C4-2B (cell line): ENCODE data around the gene NAXD.
"Not testable (repeated sequence)": the region's sequence is repeated elsewhere in the genome, so short reads cannot be mapped to it uniquely, and the experiment has no call there.

Experiments used
- H3K27ac ChIP-seq: fragments of 450-650 bp; 2 replicates; pipeline ENCODE4 v1.5.1; 2017
- ZFX ChIP-seq: fragments of 450-650 bp; IDR thresholded peaks from 2 replicates; pipeline ENCODE4 v1.6.1; 2017
- TF ChIP-seq, protein P1 (sequence below): fragments of 450-650 bp; conservative IDR thresholded peaks from 2 replicates; pipeline ENCODE4 v1.5.1; 2017; ENCODE audit warnings: mild to moderate bottlenecking

The NAXD gene

DNA sequence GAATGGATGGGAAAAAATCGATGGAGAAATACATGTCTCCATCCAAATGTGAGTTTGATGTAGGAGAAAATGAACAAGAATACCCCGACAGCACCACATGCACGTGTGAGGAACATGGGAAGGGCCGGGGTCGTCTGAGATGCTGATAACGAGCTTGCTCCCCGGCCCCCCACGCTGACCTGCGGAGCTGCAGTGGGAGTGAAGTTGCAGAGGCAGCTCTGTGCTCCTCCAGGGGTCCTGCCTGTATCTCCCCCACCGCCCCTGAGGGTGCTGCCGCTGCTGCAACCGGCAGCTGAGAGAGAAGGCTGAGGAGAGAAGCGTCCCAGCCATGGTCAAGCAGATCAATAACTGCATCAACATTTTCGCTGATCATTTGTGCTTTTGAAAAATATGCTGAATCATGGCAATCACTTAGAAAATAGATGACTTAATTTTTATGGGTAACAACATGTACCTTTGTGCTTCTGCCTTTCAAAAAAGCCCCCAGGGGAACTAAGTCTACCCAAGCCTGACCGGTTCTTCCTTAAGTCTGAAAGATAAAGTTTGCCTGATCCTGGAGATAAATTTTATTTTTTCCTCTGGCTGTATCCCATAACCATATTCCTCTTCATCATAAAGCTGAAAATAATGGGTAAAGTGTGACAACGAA lies 18.2 kb upstream of the NAXD start:
- H3K27ac ChIP-seq, result peak overlapping the region; percentile 81
- TF ChIP-seq ZFX, result no peak
- TF ChIP-seq, protein P1, sequence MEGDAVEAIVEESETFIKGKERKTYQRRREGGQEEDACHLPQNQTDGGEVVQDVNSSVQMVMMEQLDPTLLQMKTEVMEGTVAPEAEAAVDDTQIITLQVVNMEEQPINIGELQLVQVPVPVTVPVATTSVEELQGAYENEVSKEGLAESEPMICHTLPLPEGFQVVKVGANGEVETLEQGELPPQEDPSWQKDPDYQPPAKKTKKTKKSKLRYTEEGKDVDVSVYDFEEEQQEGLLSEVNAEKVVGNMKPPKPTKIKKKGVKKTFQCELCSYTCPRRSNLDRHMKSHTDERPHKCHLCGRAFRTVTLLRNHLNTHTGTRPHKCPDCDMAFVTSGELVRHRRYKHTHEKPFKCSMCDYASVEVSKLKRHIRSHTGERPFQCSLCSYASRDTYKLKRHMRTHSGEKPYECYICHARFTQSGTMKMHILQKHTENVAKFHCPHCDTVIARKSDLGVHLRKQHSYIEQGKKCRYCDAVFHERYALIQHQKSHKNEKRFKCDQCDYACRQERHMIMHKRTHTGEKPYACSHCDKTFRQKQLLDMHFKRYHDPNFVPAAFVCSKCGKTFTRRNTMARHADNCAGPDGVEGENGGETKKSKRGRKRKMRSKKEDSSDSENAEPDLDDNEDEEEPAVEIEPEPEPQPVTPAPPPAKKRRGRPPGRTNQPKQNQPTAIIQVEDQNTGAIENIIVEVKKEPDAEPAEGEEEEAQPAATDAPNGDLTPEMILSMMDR, result no peak

DNA sequence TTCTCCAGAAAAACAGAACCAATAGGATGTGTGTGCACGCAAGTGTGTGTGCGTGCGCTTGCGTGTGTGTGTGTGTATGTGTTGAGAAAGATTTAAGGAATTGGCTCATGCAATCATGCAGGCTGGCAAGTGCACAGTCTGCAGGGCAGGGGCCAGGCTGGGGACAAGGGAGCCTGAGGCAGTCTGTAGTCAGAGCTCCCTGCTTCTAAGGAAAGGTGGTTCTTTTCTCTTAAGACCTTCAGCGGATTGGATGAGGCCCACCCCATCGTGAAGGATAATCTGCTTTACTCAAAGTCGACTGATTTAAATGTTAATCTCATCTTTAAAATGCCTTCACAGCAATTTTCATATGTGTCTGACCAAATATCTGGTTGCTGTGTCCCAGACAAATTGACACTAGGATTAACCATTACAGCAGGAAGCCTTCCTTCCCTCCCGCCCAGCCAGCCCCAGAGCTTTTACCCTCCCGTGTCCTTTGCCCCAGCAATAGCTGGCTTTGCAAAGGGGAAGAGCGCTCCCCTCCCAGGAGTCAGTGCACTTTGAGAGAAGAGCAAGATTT lies 15.0 kb upstream of the NAXD start:
- TF ChIP-seq, protein P1, result no peak
- no peak for TF ChIP-seq ZFX
- H3K27ac ChIP-seq, result peak overlapping the region; percentile 40; the same call in 1 of the 2 replicates

DNA sequence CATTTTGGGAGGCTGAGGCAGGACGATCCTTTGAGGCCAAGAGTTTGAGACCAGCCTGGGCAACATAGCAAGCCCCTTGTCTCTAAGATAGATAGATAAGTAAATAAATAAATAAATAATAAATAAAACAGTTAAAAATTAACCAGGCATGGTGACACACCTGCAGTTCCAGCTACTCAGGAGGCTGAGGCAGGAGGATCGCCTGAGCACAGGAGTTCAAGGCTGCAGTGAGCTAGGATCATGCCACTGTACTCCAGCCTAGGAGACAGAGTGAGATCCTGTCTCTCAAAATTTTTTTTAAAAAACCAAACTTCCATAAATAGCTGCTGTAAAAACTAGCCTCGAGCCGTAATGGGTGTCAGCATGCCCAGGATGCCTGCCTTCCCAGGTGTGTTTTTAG lies 14.4 kb upstream of the NAXD start:
- TF ChIP-seq, protein P1, result no peak
- TF ChIP-seq ZFX, result no peak
- H3K27ac ChIP-seq, result no peak overlapping the region; the same call in 1 of the 2 replicates

DNA sequence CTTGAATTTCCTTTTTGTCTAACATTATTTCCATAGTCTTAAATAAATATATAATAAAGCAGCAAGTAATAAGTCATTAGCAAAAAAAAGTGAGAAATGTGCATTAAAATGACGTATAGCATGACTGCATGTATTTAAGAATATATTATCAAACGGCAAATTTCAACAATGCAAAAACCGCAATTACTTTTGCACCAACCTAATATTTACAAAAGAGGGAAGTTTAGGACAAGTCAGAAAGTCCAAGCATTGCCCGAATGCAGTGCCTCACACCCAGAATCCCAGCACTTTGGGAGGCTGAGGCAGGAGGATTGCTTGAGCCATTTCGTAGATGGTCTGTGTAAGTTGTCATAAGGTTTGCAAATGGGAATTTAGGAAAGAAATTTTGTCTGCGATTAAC lies 10.2 kb upstream of the NAXD start:
- H3K27ac ChIP-seq, result no peak overlapping the region
- TF ChIP-seq, protein P1, result no peak
- TF ChIP-seq ZFX, result no peak

DNA sequence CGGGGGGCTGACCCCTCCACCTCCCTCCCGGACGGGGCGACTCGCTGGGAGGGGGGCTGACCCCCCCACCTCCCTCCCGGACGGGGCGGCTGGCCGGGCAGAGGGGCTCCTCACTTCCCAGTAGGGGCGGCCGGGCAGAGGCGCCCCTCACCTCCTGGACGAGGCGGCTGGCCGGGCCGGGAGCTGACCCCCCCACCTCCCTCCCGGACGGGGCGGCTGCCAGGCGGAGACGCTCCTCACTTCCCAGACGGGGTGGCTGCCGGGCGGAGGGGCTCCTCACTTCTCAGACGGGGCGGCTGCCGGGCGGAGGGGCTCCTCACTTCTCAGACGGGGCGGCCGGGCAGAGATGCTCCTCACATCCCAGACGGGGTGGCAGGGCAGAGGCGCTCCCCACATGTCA lies 9.1 kb upstream of the NAXD start:
- not testable (repeated sequence) for H3K27ac ChIP-seq

DNA sequence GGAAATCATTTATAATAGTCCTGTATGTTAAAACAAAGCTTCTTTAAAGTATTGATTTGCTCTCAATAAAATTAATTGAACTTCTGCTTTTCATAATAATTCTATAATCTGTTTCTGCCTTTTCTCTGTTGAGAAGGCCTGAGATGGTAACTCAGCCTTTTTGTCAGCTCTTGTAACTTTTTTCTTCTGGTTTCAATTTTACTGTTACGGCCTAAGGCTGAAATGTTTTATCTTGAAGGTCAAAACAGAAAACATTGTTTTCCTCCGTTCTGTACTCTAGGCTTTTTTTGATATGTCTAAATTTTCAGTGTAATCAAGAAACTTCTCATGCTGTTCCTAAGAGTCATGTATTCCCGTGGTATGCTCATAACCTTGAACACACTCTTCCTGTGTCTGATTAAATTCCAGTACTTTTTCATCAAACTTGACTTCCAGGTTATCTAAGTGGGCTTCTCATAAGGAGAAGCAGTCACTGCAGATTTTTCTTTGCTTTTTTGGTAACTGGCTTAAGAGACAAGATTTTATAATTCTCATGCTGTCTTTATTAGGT lies 7.6 kb upstream of the NAXD start:
- no peak overlapping the region for H3K27ac ChIP-seq
- TF ChIP-seq, protein P1, result no peak
- no peak for TF ChIP-seq ZFX

DNA sequence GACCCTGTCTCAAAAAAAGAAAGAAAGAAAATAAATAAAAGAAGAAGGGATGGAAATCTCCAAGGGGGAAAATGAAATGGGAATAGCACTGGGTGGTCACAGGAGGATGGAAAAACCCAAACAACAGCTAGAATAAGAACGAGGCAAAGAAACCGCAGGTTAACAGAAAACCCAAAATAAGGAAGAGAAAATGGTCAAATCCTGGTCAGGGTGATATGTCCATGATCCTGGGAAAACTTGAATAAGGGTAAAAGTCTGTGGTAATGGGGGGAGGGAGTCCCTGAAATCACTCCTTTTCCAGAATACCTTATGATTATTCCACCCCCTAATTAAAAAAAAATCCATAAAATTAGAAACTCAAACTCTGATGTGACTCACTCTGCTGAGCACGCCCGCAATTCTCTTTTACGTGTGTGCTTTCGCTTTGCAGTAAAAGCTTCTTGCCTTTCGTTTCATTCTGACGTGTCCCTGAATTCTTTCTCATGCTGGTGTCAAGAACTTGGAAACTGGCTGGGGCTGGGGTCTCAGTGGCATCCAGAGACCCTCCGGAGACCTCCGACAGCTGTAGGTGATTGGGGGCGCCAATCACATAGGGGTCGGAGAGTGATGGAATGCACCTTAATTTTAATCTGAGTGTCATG lies 4.3 kb upstream of the NAXD start:
- H3K27ac ChIP-seq, result no peak overlapping the region
- no peak for TF ChIP-seq ZFX
- TF ChIP-seq, protein P1, result no peak
